NCI-H1436 treated with DMSO at 0.1 percent for 48 hours (cell line): Measurements from ENCODE around the gene PTPN7.
"Not testable (repeated sequence)": the region's sequence is repeated elsewhere in the genome, so short reads cannot be mapped to it uniquely, and the experiment has no call there.

Experiments used
- DNase-seq: peaks from one replicate; lab custom pipeline; 2025; lab: John Stamatoyannopoulos, UW

Gene PTPN7

DNA sequence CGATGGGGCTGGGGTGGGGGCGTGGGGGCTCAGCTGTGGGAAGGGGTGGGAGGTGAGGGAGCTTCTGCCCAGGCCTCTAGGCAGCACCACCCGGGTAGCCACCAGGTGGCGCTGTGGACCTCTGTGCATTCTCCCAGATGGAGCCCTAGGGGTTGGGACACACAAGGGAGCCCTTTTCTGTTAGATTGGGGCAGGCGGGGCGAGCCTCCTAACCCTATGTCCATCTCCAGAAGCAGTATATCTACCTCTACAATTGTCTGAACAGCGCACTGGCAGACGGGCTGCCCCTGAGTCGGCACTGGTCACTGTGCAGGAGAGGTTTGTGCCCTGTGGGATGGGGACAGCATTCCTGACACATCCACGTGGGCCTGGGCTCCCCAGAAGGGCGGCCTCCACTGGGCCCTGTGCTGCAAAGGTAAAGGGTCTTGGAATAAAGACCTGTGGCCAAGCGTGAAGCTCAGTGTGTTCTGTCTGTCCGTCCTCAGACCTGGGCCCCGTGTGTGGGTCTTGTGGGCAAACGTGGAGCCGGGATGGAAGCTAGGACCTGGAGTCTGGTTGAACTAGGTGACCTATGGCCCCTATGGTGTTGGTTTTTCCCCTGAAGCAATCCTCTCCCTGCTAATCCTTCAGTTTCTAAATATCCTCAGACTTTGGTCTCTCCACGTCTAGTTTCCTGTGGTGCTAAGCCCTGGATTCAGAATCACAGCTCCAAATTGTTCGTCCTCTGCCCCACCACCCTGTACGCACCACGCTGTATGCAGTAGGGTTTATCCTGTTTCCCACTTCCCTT is 28.8 kb upstream of the PTPN7 start:
- no peak for DNase-seq

DNA sequence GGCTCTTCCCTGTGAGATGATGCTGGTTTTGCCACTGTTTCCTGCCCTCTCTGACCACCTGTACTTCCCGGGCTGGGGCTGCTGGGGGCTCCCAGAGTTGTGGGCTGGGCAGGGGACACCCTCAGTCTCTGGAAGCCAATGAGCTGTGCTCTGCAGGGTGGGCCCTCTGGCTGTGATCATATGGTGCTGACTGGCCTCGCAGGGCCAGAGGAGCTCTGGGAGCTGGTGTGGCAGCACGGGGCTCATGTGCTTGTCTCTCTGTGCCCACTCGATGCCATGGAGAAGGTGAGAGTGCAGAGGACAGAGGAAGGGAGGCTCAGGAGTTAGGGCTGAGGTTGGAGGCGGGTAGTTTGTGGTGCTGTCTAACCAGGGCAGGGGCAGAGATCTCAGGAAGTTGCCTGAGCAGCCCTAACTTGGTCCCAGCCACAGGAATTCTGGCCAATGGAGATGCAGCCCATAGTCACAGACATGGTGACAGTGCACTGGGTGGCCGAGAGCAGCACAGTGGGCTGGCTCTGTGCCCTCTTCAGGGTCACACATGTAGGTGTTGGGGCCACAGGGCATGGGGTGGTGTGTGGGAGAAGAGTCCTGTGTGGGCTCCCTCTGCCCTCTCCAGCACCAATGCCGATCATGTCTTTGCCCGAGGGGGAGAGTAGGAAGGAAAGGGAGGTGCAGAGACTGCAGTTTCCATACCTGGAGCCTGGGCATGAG is 27.4 kb upstream of the PTPN7 start:
- DNase-seq: no peak

DNA sequence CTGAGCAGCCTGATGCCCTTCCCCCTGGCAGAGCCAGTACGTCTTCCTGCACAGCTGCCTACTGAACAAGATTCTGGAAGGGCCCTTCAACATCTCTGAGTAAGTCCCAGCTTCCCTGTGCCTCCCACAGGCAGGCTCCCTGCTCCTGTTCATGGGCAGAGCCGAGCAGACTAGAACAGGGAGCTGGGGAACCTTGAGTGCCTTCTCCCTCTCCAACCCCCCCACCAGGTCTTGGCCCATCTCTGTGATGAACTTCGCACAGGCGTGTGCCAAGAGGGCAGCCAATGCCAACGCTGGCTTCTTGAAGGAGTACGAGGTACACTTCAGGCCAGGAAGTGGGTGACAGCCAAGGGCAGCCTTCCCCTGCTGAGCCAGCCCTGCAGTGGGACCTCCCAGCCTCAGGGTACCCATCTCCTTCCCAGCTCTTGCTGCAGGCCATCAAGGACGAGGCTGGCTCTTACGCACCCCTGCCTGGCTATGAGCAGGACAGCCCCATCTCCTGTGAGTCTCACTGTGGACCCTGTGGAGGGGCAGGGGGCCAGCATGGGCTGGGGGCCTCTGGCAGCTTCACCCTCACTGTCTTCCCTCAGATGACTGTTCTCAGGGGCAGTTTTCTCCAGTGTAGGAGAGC is 26.8 kb upstream of the PTPN7 start:
- no peak for DNase-seq

DNA sequence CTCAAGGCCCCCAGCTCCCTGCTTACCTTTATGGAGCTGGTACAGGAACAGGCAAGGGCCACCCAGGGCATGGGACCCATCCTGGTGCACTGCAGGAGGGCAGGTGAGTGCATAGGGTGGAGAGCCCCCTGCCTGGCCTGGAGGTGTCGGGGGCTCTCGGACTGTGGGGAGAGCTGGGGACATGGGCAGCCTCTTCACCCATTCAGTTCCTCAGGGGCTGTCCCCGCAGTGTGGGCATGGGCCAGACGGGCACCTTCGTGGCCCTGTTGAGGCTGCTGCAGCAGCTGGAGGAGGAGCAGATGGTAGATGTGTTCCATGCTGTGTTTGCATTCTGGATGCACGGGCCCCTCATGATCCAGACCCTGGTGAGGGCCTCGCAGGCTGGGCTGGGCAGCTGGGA is 25.9 kb upstream of the PTPN7 start:
- DNase-seq: no peak

DNA sequence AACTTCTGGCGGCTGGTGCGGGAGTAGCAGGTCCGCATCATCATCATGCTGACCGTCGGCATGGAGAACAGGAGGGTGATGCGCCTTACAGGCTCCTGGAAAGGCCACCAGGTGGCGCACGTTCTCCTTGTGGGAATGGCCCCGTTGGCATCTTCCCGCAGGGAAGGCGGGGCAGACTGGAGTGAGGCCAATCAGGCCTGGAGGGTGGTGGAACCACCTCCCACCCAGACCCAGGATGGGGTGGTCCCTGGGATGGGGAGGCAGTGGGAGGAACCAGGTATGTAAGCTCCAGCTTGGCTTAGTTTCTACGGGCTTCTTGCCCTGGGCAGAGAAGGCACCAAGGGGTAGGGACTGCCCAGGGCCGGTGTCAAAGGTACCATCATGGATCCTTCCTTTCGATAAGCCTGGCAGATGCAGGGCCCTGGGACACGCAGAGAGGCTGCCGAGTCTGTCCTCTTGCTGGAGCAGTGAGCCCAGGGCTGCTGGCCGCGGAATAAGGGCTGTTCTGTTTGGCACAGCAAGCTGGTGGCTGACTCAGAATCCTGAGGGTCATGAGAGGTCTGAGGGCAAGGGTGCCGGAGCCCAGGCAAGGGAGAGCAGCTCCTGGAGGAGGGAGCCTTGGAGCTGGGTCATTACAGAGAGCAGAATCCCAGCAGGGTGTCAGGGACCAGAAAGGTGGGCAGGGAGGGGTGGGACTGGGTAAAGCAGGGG is 24.5 kb upstream of the PTPN7 start:
- DNase-seq: peak; percentile 54

DNA sequence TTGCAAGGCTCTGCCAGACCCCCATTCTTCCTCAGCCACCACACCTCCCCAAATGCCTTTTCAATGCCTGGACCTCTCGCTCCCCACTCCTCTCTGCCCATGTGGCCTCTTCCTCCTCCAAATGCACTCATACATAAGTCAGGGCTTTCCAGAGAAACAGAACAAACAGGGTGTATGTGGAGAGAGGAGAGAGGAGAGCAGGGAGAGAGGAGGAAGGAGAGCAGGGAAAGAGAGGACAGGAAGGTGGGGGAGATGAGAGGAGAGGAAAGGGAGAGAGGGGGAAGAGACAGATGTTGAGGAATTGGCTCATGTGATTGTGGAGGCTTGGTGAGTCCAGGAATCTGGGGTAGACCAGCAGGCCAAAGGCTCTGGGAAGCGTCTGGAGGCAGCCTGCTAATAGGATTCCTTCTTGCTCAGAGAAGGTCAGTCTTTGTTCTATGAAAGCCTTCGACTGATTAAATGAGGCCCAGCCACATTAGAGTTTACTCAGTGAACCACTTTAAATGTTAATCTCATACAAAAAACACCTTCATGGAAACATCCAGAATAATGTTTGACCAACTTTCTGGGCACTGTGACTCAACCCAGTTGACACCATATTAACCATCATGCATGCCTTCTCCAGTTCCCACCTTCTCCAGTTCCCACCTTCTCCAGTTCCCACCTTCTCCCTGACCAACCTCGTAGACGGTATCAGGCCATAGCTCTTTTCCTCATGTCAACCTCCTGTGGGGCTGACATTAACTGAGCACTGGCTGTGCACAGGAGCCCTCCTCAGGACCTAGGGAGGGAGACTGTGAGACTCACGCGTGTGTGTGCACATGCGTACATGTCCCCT is 21.9 kb upstream of the PTPN7 start:
- DNase-seq: no peak

DNA sequence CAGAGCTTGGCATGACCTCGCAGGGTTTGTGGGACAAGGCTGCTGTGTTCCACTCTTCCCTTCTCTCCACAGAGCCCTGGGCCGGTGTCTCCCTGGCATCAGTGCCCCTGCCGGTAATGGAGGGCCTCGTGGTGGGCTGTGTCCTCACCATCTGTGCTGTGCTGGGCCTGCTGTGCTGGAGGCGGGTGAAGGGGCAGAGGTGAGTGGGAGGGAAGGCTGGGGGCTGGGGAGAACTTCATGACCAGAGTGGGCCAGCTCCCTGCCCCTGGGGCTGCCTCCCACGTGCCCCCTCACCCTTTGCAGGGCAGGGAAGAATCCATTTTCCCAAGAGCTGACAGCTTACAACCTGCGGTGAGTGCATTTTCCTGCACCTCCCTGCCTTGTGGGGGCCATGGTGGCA is 21.2 kb upstream of the PTPN7 start:
- no peak for DNase-seq

DNA sequence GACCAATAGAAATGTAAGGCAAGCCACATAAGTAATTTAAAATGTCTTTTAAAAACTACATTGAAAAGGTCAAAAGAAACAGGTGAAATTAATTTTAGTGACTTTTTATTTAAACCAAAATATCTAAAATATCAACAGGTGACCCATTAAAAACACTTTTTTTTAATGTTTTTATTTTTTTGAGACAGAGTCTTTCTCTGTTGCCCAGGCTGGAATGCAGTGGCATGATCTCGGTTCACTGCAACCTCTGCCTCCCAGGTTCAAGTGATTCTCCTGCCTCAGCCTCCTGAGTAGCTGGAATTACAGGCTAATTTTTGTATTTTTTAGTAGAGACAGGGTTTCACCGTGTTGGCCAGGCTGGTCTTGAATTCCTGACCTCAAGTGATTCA is 20.3 kb upstream of the PTPN7 start:
- not testable (repeated sequence) for DNase-seq

DNA sequence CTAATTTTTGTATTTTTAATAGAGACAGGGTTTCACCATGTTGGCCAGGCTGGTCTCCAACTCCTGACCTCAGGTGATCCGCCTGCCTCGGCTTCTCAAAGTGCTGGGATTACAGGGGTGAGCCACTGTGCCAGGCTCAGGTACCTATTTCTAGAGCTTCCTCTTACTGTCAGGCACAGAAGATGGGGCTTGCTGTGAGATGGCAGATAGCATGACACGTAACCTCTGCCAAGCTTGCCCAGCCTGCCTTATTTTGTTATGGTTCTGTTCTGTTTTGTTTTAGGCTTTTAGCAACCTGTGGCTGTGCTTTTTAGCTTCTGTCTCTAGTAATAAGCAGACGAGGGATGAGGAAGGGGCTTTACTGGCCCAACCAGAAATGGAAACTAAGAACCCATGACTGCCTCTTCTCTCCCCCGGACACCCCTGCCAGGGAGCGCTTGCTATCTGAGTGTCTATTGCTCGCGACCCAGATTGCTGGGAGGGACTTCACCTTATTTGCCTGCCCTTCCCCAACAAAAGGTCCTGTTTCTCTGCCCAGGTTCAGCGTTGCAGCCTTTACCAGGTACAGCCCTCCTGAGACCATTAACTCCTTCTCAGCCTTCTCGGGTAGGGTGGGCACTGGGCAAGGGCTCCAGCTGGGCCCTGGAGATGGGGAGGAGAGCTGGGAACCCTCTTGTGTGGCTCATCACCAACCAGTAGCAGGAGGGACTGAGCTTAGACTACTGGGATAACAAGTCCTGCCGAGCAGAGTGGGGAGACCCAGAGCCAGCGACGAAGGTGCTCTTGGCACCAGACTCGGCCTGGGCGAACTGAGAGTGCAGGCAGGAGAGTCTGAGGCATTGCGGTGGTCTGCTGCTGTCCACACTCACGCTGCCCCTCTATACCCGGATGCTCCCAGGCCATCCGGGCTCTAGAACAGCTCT is 19.7 kb upstream of the PTPN7 start:
- no peak for DNase-seq

DNA sequence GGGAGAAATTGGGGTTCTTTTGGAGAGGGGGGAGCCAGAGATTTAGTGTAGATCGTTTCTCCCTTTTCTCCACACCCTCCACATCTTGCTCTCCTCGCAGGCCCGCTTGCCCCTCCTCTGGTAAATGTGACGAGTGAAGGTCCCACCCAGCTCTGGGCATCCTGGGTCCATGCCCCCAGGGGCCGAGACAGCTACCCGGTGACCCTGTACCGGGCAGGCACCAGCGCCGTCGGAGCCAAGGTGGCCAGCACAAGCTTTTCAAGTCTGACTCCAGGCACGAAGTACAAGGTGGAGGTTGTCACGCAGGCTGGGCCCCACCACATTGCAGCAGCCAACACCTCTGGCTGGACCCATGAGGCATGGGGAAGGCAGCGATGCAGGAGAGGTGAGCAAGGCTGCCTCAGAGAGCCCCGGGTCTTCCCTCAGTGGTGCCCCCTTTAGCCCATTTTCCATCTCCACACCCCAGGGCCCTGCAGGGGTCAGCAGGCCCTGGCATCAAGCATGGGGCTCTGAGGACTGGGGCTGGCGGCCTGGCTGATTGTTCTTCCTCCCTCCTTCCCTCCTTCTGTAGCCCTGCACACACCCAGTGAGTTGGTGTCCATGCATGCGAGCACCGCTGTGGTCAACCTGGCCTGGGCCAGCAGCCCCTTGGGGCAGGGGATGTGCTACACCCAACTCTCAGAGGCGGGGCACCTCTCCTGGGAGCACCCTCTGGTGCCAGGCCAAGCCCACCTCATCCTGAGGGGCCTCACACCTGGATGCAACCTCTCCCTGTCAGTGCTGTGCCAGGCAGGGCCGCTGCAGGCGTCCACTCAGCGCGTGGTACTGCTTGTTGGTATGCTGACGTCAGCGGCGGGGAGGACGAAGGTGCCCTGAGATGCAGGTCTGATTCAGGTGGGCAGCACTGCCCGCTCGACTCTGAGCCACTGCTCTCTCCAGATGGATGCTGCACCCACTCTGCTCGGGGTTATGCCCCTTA is 16.8 kb upstream of the PTPN7 start:
- no peak for DNase-seq

DNA sequence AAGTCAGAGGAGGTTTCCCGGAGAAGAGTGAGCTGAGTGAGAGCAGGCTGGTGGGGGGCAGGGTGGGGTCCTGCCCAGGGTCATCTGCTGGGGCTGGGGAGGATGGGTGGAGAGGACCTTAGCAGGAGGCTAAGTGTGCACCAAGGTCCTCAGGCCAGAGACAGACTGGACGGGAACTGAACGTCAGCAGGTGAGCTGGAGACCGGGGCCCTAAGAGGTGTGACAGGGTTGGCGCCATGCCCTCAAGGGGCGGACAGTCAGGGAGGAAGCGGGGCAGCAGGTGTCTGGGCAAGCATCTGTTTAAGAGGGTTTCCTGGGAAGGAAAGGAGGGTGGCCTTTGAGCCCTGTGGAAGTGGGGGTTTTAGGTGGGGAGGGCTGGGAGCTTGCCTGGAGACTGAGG is 13.6 kb upstream of the PTPN7 start:
- no peak for DNase-seq

DNA sequence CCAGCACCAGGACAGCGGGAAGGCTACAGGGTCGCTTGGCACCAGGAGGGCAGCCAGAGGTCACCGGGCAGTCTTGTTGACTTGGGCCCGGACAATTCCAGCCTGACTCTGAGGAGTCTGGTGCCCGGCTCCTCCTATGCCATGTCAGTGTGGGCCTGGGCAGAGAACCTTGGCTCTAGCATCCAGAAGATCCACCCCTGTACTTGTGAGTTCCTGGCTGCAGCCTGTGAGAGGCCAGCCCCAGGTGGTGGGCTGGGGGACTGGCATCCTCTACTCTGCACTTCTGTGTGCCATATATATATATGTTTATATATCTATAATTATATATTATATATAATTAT is 11.6 kb upstream of the PTPN7 start:
- DNase-seq: no peak

DNA sequence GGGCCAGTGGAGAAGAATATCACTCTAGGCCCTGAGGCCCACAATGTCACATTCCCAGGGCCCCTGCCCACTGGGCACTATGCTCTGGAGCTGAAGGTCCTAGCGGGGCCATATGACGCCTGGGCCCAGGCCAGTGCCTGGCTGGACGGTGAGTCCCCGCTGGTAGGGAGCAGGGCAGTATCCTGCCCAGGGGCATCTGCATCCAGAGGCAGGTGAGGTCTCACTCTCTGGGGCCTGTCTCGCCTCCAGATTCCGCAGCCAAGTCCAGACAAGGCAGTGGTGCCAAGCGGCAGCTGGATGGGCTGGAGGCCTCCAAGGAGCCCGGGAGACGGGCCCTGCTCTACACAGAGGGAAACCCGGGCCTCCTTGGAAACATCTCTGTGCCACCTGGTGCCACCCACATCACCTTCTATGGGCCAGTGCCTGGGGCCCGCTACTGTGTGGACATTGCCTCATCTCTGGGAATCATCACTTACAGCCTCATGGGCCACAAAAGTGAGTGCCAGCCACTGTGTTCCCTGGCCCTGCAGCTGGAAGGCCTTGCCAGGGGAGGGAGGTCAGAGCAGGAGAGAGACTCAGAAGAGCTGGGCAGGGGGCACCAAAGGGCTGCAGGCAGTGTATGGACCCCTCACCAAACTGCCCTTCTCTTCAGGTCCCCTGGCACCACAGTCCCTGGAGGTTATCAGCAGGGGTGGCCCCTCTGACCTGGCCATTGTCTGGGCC is 11.1 kb upstream of the PTPN7 start:
- no peak for DNase-seq

DNA sequence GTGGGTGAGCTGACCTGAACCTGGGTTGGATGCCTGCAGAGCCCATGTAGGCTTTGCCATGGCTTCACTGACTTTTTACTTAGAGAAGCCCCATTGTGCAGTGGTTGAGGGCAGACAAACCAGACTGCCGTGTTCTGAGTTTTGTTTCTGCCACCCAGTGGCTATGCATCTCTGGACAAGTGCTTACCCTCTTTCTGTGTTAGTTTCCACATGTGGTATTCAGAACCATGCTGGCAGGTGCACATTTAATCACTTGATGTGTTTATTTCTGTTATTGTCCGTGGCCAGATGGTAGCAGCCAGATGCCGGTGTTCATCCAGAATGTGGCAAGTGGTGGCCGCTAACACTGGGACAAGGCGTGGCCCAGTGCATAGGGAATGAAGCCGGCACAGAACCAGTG is 10.3 kb upstream of the PTPN7 start:
- DNase-seq: no peak

DNA sequence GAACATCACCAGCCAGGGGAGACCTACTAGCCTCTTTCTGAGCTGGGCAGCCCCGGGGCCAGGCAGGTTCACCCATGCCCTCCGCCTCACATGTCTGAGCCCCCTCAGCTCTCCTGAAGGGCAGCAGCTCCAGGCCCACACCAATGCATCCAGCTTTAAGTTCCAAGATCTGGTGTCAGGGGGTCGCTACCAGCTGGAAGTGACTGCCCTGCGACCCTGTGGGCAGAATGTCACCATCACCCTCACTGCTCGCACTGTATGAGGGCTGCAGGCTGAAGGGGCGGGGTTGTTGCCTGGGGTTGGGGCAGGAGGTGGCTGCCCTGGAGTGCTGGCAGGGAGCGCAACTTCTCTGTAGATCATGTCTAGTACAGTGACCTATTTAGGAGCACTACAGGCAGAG is 8.5 kb upstream of the PTPN7 start:
- DNase-seq: no peak

DNA sequence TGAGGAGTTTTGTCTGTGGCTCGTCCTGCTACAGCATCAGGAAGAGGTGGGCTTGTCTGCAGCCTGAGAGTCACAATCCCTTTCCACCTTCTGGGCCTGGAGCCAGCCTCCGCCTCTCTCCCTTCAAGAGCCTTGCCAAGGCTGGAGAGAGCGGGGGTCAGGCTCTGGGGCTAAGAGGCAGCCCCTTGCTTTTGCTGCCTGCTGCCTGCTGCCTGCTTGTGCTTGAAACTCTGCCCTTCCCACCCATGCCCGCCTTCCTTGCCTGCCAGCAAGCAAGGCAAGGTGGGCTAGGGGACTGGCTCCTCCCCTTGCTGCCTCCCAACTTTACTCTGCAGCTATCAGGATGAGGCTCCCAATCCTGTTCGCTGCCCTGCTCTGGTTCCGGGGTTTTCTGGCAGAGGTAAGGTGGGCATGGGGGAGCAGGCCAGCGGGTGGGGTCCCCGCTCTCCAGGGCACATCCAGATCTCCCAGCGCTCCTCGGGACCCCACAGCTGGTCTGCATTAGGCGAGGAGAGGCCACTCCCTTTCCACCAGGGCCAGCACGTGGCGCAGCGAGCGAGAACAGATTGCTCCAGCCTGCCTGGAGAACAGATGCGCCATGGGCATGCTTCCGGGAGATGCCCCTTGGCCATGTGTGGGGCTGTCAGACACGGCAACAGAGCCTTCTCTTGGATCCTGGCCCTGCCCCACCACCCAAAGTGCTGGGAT is 7.5 kb upstream of the PTPN7 start:
- DNase-seq: no peak

DNA sequence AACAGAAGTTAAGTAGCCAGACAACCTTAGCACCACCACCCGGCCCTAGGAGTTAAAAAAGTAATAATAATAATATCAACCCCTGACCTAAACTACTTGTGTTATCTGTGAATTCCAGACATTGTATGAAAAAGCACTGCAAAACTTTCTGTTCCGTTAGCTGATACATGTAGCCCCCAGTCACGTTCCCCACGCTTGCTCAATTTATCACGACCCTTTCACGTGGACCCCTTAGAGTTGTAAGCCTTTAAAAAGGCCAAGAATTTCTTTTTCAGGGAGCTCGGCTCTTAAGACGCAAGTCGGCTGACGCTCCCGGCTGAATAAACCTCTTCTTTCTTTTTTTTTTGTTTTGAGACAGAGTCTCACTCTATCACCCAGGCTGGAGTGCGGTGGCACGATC is 6.7 kb upstream of the PTPN7 start:
- DNase-seq: not testable (repeated sequence)
